Kidney (tissue), 14 donors: ENCODE results near the gene DRD2. TPM values are rescaled to one million over a fixed set of nuclear protein-coding genes. Genes with fewer than 3 reads are reported as not detected.

Experiments used
- DNase-seq, 5 donors: peaks; one replicate each; pipeline ENCODE4 v3.0.0-alpha.2; 2013 to 2020
- FAIRE-seq: peaks from 2 replicates; lab custom pipeline; 2012; peaks lifted over from hg19 to GRCh38; lab: Jason Lieb, UNC
- H3K27ac ChIP-seq, 2 donors: one replicate each; pipeline ENCODE4 v1.7.0; 2013; ENCODE audit warnings: low read depth in 2 of 2, low read length in 2 of 2, inconsistent platforms in 1 of 2
- H3K27me3 ChIP-seq: one replicate; pipeline ENCODE4 v1.7.1; 2013; ENCODE audit warnings: low read length, inconsistent platforms; ENCODE audit not compliant: control insufficient read depth, insufficient read depth
- H3K36me3 ChIP-seq, 3 donors: one replicate each; pipeline versions ENCODE4 v1.7.0 to v1.7.1; 2013; ENCODE audit warnings: low read length in 3 of 3, control low read depth in 1 of 3, inconsistent platforms in 1 of 3; ENCODE audit not compliant: insufficient read depth in 3 of 3, control insufficient read depth in 2 of 3
- H3K4me1 ChIP-seq, 3 donors: one replicate each; pipeline versions ENCODE4 v1.7.0 to v1.7.1; 2013; ENCODE audit warnings: low read length in 3 of 3, inconsistent platforms in 1 of 3, low read depth in 1 of 3; ENCODE audit not compliant: control insufficient read depth in 2 of 3, insufficient read depth in 2 of 3
- H3K4me3 ChIP-seq, 3 donors: one replicate each; pipeline versions ENCODE4 v1.7.0 to v1.8.1; 2013; ENCODE audit warnings: low read length in 3 of 3, control low read depth in 1 of 3, inconsistent platforms in 1 of 3
- H3K9ac ChIP-seq, 3 donors: one replicate each; pipeline versions ENCODE4 v1.7.0 to v1.7.1; 2013; ENCODE audit warnings: low read length in 3 of 3, control low read depth in 1 of 3, inconsistent platforms in 1 of 3
- H3K9me3 ChIP-seq, 3 donors: one replicate each; pipeline versions ENCODE4 v1.7.0 to v1.7.1; 2013; ENCODE audit warnings: low read length in 3 of 3, control low read depth in 1 of 3, inconsistent platforms in 1 of 3; ENCODE audit not compliant: control insufficient read depth in 2 of 3, insufficient read depth in 1 of 3
- intact Hi-C: fragments of 100-400 bp; cut with DNase I; formaldehyde crosslinking; loops from one replicate; pipeline ENCODE4 v1.11.1; 2022
- polyA plus RNA-seq: library from polyadenylated mRNA; stranded (reverse); fragments of 350-450 nt; fragmentation: Illumina TruSeq; extraction: RNeasy Lipid Tissue Mini Kit (QIAGEN cat#74804); gene quantifications from one replicate; pipeline ENCODE4 v1.2.3, GENCODE V29; 2014; ENCODE audit warnings: low read depth, low replicate concordance; ENCODE audit not compliant: insufficient read depth
- total RNA-seq: library from RNA; stranded (reverse); fragmentation: NEBNext Ultra II Directional; extraction: Animal tissue kit (Norgen Biotek cat#: 25700); gene quantifications from one replicate; pipeline ENCODE4 v1.2.1, GENCODE V29; 2021
- TF ChIP-seq, protein P1 (sequence below): IDR thresholded peaks from 3 replicates; pipeline ENCODE4 v1.5.1; 2012; ENCODE audit warnings: mild to moderate bottlenecking, moderate library complexity, borderline replicate concordance; ENCODE audit not compliant: insufficient read depth; ENCODE audit errors: extremely low read depth
- donor health status: control.
- donor health status: control.
- donor health status: control.
- donor health status: control.
- donor health status: control.
- donor health status: DM: yes; HTN: yes; CAD: no.
- donor health status: Normal renal cell carcinoma (clear cell type).

DRD2 gene
- total and polyA plus RNA-seq, 2 donors from 2014 or later: 0.31 to 0.47 TPM

DNA sequence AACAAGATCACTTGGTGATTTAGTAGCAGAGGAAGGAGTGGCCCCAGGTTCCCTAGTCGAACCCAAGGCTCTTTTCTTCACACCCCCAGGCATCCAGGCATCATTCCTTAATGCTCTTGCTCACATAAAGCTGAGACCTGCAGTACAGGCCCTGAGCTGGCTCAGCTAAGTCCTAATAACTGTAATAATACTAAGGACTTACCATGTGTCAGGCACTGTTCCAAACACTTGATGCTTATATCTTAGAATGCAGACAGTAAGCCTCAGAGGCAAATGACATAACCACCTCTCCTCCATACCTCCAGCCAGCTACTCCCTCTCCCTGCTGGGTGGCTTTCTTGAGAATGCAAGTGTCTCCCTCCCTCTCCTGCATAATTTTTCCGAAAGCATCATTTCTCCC is 54.4 kb downstream of the DRD2 start:
- Histone ChIP-seq H3K4me1 (no peaks in the 10 kb centered on the region), H3K27ac (no peak overlapping the region), H3K9ac (no peak overlapping the region), H3K36me3 (no peaks in the 10 kb centered on the region), H3K27me3 (no peaks in the 10 kb centered on the region), H3K4me3 (no peak overlapping the region), H3K9me3 (no peaks in the 10 kb centered on the region)
- FAIRE-seq (no peak), DNase-seq (no peak)
- intact Hi-C loops: no loop called here
- TF ChIP-seq, protein P1, sequence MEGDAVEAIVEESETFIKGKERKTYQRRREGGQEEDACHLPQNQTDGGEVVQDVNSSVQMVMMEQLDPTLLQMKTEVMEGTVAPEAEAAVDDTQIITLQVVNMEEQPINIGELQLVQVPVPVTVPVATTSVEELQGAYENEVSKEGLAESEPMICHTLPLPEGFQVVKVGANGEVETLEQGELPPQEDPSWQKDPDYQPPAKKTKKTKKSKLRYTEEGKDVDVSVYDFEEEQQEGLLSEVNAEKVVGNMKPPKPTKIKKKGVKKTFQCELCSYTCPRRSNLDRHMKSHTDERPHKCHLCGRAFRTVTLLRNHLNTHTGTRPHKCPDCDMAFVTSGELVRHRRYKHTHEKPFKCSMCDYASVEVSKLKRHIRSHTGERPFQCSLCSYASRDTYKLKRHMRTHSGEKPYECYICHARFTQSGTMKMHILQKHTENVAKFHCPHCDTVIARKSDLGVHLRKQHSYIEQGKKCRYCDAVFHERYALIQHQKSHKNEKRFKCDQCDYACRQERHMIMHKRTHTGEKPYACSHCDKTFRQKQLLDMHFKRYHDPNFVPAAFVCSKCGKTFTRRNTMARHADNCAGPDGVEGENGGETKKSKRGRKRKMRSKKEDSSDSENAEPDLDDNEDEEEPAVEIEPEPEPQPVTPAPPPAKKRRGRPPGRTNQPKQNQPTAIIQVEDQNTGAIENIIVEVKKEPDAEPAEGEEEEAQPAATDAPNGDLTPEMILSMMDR: no peak

DNA sequence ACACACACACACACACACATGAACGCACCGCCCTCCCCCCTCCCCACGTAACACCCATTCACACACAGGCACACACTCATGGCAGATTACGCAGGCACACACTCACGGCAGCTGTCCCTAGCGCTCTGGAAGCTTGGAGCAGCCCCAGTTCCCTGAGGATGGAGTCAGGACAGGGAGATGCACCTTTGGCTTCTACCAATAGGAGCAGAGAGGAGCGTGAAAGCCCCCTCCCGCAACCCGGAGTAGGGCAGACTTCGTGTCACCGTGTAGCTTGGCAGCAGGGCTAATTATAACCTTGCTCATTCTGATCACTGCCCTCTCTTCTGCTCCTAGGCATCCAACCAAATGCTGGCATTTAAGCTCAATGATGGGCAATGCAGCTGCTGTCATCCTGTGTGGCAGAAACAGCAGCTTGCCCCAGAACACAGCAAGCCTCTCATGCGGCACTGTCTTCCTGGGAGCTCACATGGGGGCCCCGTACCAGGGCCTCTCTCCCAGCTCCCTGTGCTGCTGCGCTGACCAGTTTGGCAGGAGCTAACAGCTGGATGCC is 55.7 kb downstream of the DRD2 start:
- Histone ChIP-seq H3K9me3 (no peaks in the 10 kb centered on the region), H3K9ac (no peak overlapping the region), H3K27ac (no peak overlapping the region), H3K4me3 (no peak overlapping the region), H3K27me3 (no peaks in the 10 kb centered on the region), H3K4me1 (no peaks in the 10 kb centered on the region), H3K36me3 (no peaks in the 10 kb centered on the region)
- intact Hi-C loops: no loop called here
- FAIRE-seq (no peak), DNase-seq (no peak)
- TF ChIP-seq, protein P1: no peak

DNA sequence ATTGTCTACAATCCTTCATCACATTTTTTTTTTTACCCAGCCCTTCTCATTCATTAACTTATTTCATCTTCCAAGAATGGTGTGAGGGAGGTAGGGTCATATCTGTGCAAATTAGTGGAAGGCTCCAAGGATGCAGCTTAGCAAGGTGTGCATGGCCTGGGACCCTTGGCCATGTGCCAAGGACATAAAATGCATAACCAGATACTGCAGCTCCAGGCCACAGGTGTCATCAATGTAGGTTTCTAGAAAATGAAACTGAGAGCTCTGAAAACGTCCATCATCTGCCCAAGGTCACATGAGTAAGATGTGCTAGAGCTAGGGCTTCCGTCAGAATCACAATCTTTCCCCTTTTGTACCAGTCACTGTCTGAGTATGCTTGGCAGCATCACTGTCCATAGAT is 57.8 kb downstream of the DRD2 start:
- no peaks in the 10 kb centered on the region for H3K9me3 ChIP-seq
- TF ChIP-seq, protein P1: no peak

DNA sequence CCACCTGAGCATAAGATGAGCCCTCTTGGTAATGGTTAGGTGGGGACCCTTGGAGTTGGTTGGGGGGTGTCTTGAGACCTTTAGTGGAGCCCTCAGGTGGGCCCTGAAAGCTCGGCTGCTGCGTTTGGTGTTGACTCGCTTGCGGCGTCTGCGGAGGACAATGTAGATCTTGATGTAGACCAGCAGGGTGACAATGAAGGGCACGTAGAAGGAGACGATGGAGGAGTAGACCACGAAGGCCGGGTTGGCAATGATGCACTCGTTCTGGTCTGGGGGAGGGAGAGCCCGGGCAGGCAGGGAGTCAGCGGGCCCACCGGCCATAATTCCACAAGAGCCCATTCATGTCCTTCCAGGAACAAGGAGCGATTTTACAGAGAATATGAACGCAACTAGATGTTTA is 59.9 kb downstream of the DRD2 start:
- H3K36me3 ChIP-seq: no peaks in the 10 kb centered on the region

More for the DNA sequence above, 57.8 kb downstream of the DRD2 start:
- Histone ChIP-seq H3K9ac (no peak overlapping the region), H3K4me3 (no peak overlapping the region), H3K4me1 (no peaks in the 10 kb centered on the region), H3K27me3 (no peaks in the 10 kb centered on the region), H3K27ac (no peak overlapping the region), H3K36me3 (no peaks in the 10 kb centered on the region)
- DNase-seq: no peak
- intact Hi-C loops: no loop called here
- FAIRE-seq: no peak

More for the DNA sequence above, 59.9 kb downstream of the DRD2 start:
- H3K4me1 ChIP-seq: no peaks in the 10 kb centered on the region
- no peaks in the 10 kb centered on the region for H3K9me3 ChIP-seq
- no peak for FAIRE-seq
- no peak for DNase-seq
- H3K27me3 ChIP-seq: no peaks in the 10 kb centered on the region
- H3K27ac ChIP-seq: no peak overlapping the region
- H3K4me3 ChIP-seq: no peak overlapping the region
- intact Hi-C loops: no loop called here
- TF ChIP-seq, protein P1: no peak
- H3K9ac ChIP-seq: no peak overlapping the region
